GM18519 (cell line): ENCODE data around the gene CNPY3.
"Not testable (repeated sequence)": the region's sequence is repeated elsewhere in the genome, so short reads cannot be mapped to it uniquely, and the experiment has no call there.

Experiments
- ATAC-seq: cut with Tn5 transposase; IDR thresholded peaks from one replicate; pipeline ENCODE4 v1.9.1; 2021; ENCODE audit warnings: mild to moderate bottlenecking, moderate library complexity; ENCODE audit not compliant: unreplicated experiment, low FRiP score

The CNPY3 gene

DNA sequence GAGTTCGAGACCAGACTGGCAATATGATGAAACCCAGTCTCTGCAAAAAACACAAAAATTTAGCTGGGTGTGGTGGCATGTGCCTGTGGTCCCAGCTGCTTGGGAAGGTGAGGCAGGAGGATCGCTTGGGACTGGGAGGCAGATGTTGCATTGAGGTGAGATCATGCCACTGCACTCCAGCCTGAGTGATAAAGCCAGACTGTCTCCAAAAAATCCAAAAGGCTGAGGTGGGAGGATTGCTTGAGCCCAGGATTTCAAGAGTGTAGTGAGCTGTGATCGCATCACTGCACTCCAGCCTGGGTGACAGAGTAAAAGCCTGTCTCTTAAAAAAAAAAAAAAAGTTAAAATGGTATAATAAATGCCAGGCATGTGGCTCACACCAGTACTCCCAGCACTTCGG, 14.7 kb upstream of the CNPY3 start:
- no peak for ATAC-seq

DNA sequence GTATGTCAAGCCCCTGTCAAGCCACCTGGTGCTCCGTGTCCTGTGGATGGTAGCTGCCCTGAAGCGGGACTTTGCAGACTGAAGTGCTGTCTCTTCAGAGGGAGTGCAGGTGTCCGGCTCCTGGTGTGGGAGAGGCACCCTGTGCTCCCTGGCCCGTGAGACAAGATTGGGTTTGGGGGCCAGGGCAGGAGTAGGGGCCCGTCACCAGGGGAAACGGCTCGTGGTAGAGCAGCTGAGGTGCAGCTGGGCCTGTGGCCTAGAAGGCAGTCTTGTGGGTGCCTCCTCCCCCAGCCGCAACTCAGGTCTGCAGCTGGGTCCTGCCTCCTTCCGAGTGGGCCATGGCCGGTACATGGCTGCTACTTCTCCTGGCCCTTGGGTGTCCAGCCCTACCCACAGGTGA, 13.5 kb upstream of the CNPY3 start, which contains the start of gene PTCRA:
Gene PTCRA (plus strand): TSS at position 322 of the 400 bp plus-strand sequence. CDS start 17 bp downstream, at position 339.
- ATAC-seq = no peak

DNA sequence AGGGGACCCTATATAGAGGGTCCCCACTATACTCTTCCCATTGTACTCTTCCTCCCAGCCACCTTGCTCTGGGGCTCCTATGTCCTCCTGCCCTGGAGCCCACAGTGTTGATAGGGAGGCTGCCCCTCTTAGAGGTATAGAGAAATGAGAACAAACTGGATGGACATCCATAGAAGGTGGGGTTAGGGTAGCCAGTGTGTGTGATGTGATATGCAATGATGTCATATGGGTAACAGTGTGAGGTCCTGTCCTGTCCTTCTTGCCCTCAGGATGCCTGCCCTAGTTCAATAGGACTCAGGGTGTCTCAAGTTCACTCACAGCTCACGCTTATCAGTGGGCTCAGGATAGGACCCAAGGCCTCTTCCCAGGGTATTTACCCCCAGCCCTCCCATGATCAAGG, 13.0 kb upstream of the CNPY3 start:
- no peak for ATAC-seq

DNA sequence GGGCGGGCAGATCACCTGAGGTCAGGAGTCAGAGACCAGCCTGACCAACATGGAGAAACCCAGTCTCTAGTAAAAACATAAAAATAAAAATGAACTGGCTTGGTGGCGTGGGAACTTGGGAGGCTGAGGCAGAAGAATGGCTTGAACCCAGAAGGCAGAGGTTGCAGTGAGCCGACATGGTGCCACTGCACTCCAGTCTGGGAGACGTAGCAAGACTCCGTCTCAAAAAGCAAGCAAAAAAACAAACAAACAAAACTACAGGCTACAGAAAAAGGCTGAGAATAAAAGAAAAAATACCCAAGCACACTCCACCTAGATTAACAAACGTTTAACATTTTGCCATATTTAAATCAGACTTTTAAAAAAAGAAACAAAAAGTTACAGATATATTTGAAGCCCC, 7.5 kb upstream of the CNPY3 start:
- no peak for ATAC-seq

DNA sequence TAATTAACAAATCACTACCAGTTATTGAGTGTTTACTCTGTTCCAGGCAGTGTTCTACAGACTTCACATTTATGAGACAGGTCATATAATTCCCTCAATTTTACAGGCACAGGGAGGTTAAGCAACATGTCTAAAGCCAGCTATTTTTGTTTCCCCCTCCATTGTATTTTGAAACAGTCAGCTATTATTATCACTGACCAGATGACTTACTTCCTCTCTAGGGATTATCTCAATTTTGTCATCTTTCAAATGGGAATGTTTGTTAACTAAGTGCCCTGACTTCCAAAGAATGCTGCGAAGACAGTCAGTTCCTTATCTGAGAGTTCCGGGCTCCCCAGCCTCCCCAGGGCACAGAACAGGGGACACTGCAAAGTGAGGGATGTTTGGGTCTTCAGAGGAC, 5.6 kb upstream of the CNPY3 start:
- no peak for ATAC-seq

DNA sequence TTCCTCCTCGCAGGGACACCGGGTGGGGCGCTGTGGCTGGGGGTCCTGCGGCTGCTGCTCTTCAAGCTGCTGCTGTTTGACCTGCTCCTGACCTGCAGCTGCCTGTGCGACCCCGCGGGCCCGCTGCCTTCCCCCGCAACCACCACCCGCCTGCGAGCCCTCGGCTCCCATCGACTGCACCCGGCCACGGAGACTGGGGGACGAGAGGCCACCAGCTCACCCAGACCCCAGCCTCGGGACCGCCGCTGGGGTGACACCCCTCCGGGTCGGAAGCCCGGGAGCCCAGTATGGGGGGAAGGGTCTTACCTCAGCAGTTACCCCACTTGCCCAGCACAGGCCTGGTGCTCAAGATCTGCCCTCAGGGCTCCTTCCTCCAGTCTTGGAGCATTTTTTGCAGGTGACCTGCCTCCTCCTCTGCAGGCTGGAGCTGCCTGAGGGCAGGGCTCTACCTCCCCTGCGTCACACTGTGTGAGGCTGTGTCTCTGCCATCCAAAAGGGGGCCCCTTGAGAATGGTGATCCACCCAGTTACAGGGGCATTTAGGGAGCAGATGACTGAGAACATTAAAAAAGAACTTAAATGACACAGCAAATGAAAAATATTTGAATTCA, 3.9 kb upstream of the CNPY3 start:
- no peak for ATAC-seq

DNA sequence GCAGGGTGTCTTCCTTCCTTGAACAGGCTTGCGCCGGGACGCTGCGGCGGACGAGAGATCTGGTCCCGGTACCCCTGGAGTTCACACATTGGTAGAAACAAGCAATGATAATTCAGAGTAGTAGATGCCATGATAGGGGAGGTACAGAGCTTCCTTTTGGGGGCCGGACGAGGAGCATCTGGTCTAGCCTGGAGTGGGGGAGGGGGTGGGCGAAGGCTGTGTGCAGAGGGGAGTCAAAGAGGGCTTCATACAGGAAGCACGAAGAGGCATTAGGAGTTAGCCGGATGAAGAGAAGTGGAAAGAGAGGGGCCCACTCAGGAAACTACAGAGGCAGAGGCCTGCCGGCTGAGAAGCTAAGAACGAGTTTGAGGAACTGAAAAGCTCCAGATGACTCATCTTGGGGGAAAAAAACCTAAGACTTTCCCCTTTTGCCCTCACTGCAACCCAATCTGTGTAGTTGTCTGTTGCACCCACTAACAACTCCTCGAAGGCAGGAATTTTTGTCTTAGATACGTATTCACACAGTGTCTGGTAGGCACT, 611 bp downstream of the CNPY3 start:
- peak; percentile 29 for ATAC-seq

DNA sequence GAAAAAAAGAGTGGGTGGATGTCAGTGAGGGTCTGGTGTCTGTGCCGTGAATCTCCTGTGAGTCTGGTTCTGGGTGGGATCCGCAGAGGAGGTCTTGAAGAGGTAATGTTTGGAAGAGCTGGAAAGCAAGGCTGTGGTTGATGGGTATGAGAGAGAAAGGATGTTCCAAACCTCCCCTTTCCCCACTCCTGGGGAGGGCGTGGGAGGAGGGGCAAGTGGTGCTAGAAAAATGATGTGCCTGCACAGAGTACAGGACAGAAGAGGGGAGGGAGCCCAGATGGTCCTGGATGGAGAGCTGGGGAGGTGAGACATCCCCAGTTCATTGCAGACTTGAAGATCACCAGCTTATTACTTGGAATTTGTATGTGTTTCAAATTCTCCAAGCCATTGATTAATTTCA, 3.1 kb downstream of the CNPY3 start:
- ATAC-seq = no peak

DNA sequence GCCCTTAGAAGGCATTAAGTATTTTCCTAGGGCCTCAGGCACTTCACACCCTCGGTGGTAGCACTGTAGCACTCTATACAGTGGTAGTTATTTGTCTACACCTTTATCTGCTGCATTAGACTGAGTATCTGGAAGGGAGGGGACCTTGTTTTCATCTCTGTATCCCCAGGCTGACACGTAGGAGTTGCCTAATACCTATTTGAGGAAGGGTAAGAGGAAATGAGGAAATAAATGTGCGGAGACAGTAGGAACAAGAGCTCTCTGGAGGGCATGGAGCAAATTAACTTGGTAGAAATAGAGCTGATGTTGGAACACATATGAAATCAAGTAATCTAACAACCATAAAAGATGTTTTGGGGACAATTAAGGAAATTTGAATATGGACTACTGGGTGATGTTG, 3.9 kb downstream of the CNPY3 start:
- ATAC-seq = no peak

DNA sequence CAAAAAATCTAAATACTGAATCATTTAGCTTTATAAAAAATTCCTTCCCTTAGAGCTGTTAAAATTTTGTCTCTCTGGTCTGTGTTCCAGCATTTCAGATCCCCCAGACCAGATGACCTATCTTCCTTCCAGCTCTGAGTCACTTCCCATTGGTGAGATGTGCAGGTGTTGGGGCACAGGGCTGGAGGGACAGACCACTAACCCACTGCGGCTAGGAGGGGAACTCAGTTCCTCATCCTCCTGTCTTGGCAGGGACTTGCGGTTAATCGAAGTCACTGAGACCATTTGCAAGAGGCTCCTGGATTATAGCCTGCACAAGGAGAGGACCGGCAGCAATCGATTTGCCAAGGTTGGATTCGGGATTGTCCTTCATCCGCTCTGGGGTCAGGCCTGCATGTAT, 6.0 kb downstream of the CNPY3 start:
- no peak for ATAC-seq

DNA sequence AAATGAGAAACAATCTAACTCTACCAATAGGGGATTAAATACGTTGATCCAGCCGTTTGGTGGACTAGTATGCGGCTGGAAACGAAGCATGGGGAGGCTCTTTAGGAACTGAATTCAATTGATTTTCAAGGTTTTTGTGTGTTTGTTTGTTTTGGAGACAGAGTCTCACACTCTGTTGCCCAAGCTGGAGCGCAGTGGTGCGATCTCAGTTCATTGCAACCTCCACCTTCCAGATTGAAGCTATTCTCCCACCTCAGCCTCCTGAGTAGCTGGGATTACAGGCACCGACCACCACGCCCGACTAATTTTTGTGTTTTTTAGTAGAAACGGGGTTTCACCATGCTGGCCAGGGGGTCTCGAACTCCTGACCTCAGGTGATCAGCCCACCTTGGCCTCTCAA, 7.1 kb downstream of the CNPY3 start:
- ATAC-seq = no peak

DNA sequence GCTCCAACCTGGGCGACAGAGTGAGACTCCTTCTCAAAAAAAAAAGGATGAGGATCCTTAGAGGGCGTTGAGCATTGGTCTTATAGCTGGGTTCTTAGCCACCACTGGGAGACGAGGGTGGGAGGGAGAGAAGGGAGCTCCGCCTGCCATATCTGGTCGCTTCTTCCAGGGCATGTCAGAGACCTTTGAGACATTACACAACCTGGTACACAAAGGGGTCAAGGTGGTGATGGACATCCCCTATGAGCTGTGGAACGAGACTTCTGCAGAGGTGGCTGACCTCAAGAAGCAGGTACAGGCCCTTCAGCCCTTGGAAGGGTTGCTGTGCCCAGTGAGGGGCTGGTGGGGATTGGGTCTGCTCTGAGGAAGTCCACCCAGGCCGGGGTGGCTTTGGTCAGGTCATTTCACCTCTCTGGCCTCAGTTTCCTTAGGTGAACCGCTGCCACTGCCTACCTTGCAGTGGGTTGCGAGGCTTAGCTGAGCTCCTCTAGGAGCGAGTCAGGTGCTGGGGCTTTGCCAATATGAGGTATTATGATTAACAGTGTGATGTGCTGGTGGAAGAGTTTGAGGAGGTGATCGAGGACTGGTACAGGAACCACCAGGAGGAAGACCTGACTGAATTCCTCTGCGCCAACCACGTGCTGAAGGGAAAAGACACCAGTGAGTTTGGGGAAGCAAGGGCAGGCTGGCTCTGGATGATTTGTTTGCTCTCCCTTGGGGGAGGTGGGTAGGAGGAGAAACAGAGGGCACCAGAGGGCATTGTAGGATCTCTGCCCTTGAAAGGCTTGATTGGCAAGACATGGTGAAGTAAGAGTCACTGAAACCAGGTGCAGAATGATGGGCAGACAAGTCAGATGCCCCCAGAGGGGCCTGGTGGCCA, 8.5 kb downstream of the CNPY3 start:
- no peak for ATAC-seq

DNA sequence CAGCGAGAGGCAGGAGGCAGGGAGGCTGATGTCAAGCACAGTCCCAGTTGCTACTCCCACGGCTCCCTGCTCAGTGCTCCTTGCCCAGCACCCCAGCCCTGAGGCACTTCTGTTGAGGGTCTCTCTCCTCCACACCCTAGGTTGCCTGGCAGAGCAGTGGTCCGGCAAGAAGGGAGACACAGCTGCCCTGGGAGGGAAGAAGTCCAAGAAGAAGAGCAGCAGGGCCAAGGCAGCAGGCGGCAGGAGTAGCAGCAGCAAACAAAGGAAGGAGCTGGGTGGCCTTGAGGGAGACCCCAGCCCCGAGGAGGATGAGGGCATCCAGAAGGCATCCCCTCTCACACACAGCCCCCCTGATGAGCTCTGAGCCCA, 9.1 kb downstream of the CNPY3 start:
- no peak for ATAC-seq

DNA sequence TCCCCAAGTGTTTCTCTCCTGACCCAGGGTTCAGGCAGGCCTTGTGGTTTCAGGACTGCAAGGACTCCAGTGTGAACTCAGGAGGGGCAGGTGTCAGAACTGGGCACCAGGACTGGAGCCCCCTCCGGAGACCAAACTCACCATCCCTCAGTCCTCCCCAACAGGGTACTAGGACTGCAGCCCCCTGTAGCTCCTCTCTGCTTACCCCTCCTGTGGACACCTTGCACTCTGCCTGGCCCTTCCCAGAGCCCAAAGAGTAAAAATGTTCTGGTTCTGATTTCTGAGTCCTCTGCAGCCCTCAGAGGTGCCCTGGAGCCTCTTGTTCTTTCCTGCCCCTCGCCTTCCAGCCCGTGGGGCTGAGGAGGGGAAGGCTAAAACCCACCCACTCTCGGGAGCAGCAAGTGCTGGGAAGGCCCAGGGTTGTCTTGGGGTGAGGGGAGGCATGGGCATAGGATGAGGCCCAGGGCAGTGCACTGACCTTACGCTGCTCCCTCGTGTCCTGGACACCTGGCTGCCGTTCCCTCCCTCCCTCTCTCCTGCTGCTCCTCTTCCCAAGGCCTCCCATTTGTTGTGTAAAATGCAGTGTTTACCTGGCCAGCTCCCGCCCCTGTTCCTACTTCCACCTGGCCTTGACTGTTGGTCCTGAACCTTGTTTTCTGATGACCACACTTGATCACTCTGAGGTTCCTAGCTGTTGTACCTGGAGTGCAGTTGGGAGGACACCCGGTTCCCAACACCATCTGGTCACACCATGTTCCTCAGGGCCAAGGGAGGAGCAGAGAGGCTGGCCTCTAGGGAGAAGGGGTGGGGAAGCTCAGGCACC, 9.9 kb downstream of the CNPY3 start:
- no peak for ATAC-seq

DNA sequence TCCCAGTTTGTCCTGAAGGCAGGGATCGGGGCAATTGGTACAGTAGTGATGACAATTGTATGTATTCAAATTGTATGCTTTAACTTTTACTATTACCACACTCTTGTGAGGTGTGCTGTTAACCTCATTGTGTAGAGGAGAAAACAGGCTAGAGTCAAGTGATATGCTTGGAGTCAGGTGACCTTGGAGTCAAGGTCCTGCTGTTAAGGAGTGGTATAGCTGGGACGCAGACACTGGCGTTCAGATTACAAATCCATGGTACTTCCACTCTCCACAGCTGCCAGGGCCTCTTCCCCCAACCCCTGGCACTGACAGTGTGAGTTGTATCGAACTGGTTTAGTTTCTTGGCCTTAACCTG, 10.5 kb downstream of the CNPY3 start:
- no peak for ATAC-seq

DNA sequence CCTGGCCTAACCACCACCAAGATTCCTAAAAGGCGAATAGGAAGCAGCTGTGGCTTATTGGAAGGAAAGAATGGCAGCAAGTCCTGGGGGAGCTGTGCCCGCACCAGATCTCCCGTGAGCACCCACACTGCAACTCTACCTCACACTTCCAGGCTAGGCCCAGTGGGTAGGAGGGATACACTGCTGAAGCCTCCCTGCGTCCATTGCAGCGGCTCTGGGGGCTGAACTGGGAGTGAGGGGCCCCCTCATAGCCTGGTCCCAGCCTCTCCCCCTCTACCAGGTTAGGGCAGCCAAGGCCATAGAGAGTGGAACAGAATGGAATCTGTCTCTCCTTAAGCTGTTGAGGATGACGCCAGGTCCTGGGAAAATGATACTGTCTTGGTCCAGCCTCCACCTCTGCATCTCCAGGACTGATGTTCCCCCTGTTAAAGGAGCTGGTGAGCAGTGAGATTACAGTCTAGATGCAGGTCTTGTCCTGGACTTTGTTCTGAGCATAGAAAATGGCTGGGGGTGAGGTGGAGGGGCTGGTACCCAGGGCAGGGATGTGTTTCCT, 11.3 kb downstream of the CNPY3 start:
- ATAC-seq = no peak

DNA sequence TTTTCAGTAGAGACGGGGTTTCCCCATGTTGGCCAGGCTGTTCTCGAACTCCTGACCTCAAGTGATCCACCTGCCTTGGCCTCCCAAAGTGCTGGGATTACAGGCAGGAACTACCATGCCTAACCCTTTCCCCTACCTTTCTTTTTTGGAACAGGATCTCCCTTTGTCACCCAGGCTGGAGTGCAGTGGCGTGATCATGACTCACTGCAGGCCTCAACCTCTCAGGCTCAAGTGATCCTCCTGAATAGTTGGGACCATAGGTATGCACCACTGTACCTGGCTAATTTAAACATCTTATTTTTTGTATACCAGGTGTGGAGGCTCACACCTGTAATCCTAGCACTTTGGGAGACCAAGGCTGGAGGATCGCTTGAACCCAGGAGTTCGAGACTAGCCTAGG, 12.1 kb downstream of the CNPY3 start:
- not testable (repeated sequence) for ATAC-seq

DNA sequence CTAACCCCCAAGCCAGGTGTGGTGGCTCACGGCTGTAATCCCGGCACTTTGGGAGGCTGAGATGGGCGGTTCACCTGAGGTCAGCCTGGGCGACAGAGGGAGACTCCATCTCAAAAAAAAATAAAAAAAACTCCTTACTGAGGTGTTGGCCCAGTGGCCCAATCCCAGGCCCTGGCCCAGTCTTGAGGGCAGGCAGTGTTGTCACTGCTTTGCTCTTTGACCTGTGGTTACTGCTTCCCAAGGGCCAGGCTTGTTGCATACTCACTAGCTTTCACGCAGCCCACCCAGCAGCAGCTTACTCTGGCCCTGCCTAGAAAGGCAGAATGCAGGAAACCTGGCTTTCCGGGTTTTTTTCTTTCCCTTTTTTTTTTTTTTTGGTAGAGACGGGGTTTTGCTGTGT, 13.2 kb downstream of the CNPY3 start:
- ATAC-seq = no peak

DNA sequence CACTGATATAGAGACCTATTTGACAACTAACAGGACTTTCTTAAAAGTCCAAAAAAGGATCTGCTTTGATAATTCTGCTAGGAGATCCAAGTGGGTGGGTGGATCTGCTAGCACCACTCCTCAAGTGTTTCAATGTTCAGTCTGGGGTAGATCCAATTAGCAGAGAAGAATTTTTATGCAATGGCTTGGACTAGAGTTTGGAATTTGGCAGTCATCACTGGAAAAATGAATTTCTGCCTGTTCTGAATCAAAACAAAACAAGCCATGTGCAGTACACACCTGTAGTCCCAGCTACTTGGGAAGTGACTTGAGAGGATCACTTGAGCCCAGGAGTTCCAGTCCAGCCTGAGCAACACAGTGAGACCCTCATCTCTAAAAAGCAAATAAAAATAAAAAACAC, 18.7 kb downstream of the CNPY3 start:
- ATAC-seq = no peak

DNA sequence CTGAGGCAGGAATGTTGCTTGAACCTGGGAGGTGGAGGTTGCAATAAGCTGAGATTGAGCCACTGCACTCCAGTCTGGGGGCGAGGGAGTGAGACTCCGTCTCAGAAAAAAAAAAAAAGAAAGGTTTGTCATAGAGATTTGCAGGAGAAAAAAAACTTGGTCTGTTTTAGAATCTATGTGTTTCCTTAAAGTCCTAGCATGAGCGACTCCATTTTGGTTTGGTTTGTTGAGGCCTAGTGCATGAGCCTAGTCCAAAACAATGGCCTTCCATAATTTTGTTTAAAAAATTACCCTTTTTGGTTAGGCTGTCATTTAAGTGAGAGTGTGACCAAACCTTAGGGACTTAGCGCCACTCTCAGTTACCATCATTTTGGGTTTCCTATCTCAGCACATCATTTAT, 23.1 kb downstream of the CNPY3 start:
- no peak for ATAC-seq

DNA sequence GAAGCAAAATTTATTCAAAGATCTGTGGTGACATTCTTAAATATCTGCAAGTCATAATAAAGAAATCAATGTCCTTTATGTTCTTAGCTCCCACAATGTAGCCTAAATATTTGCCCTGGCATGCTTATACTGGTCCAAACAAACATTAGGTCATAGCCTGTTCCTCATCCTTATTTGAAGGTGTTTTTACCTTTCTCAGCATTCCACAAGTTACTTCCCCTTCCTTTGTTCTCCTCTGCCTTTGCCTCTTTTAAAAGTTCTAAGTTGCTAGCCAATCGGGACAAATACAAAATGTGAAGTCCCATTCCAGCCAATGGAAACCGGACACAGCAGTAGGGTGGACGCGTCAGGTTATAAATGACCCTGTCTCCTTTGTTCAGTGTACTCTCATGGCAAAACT, 25.1 kb downstream of the CNPY3 start:
- ATAC-seq = not testable (repeated sequence)
